Posterior vena cava (tissue), 2 donors: ENCODE results near the gene SURF2. TPM values are rescaled to one million over a fixed set of nuclear protein-coding genes. Genes with fewer than 3 reads are reported as not detected.

Experiments
- DNase-seq: peaks from one replicate; pipeline ENCODE4 v3.0.0-alpha.2; 2020; ENCODE audit warnings: low spot score
- intact Hi-C, 2 donors: fragments of 100-400 bp; cut with DNase I; formaldehyde crosslinking; loops; one replicate each; pipeline versions ENCODE4 v1.14.1 to v1.14.2; 2022 to 2023
- total RNA-seq, 2 donors: library from RNA; stranded (reverse); fragmentation: NEBNext Ultra II Directional; extraction: Animal tissue kit (Norgen Biotek cat#: 25700); gene quantifications; one replicate each; pipeline ENCODE4 v1.2.1, GENCODE V29; 2021
- donor health status: DM: yes; HTN: yes; CAD: no.
- donor health status: DM: yes; HTN: yes; CAD: no.

Gene SURF2
- total RNA-seq, 2 donors from 2014 or later, result 11.8 to 12.0 TPM

DNA sequence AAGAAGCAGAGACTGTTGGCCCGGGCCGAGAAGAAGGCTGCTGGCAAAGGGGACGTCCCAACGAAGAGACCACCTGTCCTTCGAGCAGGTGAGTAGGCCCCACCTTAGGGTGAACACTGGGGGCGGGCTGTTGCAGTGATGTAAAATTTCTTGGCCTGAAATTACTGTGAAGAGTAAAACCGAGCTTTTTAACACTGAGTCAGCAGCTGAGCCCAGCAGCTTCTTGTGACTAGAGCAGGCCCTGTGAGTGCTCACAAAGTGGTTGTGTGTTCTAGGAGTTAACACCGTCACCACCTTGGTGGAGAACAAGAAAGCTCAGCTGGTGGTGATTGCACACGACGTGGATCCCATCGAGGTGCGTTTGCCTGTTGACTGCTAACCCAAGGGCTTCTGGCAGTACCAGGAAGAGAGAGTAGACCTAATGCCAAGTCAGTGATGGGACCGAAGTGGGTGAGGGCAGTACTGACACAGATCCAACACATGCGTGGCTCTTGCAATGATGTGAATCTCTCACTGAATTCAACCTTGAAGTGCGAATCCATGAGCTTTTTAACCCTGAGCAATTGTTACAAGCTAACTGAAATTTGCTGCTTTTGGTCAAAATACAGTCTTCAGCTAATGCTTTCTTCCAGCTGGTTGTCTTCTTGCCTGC is 6.3 kb upstream of the SURF2 start:
- intact Hi-C loops, result no loop called here
- DNase-seq, result no peak

DNA sequence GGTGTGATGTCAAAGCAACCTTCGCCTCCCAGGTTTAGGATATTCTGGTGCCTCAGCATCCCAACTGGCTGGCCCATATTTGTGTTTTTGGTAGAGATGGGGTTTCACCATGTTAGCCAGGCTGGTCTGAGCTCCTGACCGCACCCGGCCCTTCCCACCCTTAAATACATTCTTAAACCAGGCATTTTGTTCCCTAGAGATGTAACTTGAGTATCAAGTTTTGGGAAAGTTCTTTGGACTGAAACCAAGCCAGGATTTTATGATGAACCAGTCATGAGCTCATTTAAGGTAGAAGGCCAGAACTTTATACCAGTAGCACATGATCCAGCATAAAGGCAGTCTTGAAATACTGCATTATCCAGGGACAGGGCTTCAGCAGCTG is 4.8 kb upstream of the SURF2 start:
- intact Hi-C loops, result no loop called here
- DNase-seq, result no peak

DNA sequence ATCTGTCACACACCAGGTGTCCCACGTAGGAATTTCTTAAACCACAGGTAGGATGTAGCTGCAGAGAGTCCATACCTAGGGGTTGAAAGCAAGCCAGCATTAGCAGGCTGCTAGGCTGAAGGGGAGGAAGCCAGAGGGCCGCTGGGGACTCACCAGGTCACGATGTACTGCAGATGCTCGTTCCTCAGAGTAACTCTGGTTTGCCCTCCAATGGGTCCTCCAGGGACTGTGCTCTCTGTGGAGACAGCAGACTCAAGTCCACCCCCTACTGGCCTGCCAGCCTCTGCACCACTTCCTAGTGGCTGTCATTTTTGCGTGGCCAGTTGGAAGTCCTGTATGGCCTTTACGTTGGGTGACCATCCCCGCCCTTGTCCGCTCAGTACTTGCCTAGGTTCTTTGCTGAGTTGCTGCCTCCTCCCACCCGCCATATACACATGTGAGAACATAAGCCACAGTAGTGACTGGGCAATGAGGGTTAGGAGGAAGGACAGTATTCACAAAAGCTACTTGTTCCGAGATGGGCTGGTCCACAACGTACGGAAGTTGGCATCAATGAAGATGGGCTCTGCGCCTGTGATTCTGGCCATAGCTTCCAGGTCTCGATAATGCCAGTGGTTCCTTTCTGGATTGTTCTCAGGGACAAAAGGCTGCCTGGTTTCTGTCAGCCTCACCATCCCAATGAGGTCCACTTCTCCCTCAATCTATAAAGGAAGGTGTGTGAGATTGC is 4.3 kb upstream of the SURF2 start:
- no peak for DNase-seq
- intact Hi-C loops, result no loop called here

DNA sequence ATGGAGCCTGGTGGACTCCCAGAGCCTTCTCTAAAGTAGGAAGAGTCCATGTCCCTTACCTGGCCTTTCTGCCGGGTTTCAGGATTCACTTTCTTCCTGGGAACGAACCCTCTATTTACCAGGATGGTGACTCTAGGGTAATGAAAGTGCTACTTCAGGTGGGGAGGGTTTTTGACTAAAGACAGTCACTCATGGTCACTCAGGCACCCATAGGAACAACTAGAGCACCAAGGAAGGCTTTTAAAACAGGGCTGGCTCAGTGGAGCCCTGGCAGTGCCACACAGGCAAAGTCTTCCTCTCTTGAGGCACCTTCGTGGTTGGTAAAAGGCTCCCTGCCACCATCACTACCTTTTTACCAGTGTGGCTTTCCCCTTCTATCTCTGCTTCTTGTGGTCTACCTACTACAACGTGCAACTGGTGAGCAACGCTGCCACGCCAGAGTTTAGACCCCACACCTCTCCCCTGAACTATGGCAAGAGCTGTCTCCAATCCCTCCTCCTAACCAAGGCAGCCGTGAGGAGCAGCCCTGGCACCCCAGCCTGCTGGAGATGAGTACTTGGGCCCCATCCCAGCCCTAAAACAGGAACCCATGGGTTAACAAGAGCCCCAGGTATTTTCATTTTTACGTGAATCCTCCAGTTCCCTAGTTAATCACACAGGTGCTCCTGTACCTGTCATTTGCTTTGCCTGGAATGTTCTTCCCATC is 3.6 kb upstream of the SURF2 start:
- intact Hi-C loops, result no loop called here
- DNase-seq, result no peak

DNA sequence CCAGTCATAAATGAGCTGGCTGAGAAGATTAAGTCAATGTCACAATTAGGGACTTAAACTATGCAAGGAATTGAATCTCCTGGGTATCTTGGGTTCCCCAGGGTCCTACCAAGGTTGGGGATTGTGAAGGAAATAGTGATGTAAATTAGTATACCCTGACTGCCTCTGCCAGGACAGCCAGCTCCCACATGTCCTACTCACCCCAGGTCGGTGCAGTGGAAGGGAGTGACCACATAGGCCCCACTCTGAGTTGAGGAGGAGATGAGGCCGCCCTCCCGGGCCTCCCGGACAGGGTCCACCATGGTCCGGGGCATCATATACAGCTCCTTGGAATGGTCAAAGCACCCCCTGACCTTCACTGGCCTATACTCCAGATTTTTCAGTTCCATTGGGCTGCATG is 2.8 kb upstream of the SURF2 start:
- intact Hi-C loops, result no loop called here
- DNase-seq, result no peak

DNA sequence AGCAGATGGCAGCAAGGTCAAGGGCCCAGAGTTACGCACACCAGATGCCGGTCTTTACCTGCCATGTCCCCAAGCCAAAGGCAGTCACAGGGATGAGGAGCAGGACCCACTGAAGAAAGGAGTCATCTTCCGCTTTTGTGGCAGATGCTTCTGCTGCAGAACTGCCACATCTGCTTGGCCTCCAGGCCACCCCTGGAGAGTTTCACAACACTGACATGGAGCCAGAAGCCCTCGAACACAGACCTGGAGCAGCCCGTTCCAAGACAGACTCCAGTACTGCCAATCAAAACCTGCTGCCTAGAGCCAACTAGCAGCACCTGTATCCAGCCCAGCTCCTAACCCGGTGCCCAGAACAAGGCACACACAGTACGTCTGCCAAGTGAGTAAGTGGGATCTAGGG is 1.6 kb upstream of the SURF2 start:
- intact Hi-C loops, result no loop called here
- no peak for DNase-seq

DNA sequence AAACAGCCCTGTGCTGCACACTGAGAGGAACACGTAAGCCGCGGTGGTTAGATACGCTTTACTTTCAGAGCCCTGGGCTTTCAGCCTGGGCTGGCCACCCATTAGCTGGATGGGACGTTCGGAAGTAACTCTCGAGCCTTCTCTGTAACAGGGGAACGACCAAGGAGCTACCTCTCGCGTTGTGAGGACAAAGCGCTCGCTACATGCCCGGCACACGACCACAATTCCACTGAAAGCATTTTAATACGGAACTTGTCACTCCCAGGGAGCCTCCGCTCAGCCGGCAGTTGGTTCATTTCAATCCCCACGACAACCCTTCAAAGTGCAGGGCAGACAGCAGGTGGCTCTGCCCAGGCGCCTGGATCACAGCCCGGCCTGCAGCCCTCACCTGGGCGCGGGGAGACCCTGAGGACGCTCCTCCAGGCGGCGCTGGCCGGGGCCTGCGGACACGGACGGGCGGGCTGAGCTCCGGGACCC is 431 bp upstream of the SURF2 start:
- intact Hi-C loops, result no loop called here
- peak; percentile 66 for DNase-seq

DNA sequence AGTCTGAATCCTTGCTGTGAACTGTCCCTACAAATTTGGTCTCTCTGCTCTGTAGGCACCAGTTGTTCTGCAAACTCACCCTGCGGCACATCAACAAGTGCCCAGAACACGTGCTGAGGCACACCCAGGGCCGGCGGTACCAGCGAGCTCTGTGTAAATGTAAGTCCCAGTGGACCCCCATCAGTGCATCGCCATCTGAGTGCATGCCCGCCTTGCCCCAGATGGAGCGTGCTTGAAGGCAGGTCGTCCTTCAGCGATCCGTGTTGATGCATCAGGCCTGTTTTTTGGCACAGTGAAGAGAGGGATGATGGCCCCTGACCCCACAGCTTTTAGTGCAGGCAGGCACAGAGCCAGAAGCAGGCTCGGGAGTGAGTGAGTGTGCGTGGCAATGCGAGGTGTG is 1.3 kb downstream of the SURF2 start:
- intact Hi-C loops, result no loop called here
- DNase-seq, result no peak

DNA sequence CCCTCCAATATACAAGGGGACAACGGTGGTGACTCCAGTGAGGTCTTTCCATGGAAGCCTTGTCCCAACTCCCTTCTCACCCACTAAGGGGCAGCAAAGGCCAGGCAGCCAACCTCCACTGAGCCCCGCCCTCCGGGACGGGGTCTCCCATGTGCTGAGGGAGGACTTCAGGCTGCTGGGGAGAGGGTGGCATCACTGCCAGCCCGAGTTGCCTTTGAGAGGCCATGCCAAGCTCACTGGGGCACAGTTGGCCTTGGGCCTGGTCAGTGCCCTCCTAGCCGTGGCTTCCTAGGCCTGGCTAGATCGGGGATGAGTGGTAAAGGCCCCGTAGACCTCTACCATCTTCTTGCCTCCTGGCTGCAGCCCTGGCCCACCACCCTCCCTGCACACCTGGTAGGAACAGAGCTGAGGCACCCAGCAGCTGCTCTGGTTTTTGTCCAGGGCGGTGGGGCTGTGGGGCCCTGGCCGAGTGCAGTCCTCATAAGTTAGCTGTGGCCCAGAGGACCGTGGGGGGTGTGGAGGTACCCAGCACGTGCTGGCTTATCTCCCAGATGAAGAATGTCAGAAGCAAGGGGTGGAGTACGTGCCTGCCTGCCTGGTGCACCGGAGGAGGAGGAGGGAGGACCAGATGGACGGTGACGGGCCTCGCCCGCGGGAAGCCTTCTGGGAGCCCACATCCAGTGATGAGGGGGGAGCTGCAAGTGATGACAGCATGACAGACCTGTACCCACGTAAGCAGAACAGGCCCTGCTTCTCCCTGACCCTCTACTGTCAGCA is 3.2 kb downstream of the SURF2 start:
- DNase-seq, result no peak
- intact Hi-C loops, result no loop called here

DNA sequence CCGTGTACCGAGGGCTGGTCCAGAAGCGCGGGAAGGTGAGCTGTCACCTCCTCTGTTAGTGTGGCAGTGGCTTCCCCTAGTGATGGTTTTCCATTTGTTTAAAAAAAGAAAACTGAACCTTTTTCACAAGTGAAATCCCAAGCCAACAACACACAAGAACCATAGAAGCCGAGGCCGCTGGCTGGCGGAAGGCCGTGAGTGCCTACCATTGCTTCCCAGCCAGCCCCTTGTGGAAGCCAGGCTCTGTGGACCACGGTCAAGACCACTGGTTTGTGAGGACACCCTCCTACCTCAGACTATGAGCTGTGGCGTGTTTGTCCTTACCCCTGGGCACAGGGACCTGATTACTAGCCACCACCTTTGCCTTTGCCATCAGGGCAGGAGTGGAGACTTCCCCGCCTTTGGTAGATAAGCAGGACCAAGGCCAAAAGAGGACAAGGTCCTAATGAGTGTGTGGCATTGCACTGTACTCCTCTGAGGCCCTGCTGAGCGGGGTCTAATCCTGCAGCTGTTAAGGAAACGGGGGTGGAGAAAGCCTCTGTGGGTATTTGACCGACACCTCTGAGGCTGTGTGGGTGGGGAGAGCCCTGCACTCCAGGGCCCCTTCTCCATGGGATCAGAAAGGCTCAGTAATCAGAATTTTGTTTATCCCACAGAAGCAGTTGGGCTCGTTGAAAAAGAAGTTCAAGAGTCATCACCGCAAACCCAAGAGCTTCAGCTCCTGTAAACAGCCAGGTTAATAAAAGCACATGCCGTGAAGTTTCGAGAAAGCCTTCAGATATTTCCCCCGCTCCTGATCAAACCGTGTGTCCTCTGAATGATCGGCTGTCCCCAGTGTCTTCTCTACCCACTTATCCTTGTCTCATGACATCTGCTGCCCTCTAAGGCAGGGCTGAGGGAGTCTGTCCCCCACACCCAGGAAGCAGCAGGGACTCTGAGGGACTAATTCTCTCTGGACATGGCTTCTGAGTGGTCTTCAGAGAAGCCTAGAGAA is 4.3 kb downstream of the SURF2 start:
- DNase-seq, result no peak
- intact Hi-C loops, result no loop called here

DNA sequence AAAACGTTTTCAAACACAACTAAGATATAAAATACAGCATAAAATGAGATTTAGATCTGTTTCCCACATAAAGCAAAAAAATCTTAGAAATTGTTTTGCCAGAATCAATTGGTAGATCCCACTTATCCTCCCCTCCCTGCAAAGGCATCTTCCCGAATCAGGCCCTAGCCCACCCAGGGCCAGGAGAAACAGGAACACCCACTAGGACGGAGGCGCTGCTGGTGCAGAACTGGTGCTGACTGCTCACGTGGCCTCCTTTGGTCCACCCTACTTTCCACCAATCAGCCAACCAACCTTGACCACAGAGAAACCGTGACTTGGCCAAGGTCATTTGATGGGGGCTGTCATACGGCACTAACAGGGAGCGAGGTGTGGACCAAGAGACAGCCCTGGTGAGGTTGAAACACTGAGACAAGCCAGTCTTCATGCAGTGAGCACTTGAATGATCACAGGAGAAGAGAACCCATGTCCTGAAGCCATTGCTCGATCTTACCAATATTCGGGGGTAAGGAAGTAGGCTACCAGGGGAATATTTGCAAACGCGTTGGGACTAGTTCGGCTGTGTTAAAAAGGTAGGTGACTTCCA is 5.2 kb downstream of the SURF2 start:
- DNase-seq, result no peak
- intact Hi-C loops, result no loop called here

DNA sequence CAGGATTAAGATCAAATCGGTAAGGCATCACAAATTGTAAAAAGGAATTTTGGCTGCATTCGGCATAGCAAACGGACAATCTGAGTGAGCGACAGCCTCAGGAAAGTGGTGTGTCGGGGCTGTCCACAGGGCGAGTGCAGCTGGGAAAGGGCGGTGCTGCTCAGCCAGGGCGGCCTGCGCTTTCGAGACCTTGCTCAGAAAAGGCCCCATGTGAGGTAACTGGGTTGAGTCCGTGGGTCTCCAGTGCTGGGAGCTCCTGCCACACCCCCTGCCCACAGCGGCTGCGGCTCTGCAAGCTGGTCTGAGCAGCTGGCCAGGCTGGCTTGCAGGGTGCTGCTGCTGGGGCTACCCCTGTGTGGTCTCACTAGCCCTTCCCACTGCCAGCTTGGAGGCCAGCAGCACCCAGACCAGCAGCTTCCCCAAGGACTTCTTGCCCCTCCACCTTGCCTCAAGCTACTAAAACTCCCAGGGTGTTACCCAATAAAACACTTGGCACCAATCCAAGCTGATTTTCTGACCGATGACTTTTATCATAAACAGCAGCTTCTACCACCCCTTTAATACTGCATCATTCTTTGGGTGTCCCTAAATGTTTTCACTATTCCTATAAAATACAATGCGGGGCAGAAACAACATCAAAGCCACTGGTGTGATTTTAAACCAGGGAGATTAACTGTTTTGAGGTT is 6.2 kb downstream of the SURF2 start:
- intact Hi-C loops, result no loop called here
- no peak for DNase-seq

DNA sequence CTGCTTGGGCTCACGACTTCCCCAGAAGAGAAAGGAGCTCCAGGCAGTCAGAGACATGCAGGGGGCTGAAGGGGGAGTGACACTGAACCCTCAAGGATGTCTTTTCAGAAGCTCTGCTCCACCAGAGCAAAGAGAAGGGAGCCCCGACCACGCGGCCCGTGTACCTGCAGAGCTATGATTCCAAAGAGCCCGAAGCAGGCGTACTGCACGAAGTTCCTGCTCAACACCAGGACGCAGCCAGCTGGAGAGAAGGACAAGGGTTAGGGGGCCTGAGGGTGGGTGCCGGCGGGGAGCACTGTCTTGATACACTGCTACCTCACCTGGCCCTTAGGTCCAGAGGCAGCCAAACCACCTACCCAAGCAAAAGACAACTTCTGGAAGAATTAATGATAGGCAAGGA is 10.1 kb downstream of the SURF2 start:
- intact Hi-C loops, result no loop called here
- DNase-seq, result no peak

DNA sequence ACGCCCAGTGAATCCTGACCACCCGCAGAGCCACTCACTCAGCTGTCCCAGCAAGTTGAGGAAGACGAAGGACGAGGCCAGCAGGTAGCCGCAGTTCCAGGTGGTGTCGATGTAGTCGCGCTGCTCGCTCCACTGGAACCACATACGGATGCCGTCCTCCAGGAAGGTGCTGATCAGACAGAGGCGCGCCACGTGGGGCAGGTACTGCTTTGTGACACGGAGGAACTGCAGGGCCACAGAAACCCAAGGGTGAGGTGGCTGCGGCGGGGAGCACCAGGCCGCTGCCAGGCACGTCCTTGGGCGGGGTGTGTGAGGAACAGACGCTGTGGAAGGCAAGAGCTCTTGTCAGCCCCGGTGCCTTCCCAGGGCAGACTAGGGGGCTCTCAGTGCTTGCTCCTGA is 10.9 kb downstream of the SURF2 start:
- DNase-seq, result no peak
- intact Hi-C loops, result no loop called here

DNA sequence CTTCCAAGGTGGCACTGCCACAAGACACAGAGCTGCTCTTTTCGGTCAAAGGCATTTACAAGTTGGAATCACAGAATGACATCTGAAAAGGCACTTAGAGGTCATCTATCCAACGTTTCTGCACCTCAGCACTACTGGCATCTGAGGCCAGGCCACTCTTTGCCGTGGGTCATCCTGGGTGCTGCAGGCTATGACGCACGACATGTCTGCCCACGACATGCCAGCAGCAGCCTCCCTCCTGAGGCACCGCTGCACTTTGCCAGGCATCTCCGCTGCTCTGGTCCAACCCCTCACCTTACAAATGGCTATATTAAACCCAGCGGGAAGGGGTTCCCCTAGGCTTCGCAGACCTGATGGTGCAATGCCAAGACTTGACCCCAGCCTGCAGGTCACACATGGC is 11.4 kb downstream of the SURF2 start:
- intact Hi-C loops, result no loop called here
- DNase-seq, result no peak

DNA sequence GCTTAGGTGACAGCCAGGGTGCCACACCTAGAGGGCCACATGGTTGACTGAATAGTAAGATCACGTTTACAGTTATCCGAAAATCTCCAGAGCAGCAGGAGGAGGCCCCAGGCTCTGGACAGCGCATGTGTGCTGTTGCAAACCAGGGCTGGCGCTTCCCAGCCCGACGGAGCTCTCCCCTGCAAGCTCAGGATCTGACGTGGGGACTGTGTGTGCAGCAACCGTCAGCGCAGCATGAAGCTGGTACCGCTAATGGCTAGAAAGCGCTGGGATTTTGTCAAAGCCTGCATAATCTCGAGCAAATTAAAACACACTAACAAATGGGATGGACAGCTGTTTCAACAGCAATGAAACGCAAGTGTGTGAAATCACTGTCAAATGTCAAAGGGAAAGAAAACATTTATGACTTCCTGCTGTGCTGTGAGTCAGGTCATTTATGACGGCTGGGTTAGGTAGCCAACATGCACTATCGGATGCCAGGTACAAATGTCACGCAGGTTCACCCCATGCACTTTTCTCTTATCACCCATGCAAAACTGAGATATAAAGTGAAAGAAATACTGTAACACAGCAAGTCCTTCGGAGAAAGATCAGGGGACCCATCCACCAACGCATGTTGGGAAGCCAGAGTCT is 12.0 kb downstream of the SURF2 start:
- no peak for DNase-seq
- intact Hi-C loops, result no loop called here

DNA sequence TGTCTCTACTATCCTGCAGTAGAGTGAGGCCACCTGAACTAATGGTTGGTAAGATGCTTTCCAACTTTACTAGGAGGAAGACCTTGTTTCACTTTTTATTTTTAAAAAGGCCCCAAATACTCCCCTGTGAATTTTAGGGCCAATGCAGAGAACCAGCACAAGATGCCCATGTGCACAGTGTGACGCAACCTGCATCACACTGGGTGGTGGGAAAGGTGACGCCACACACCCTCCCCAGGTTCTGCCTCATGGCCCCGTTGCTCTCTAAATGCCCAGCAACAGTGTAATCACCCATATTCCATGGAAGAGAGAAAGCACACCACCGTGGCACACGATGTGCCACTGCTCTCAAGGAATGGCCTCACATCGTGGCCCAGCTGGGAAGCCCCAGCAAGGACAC is 13.1 kb downstream of the SURF2 start:
- intact Hi-C loops, result no loop called here
- no peak for DNase-seq
